ENCODE results near the gene THAP11.

- no peak for TF ChIP-seq EP300 (IDR thresholded peaks at IDR 0.05)
- no peak for TF ChIP-seq CTCF (IDR thresholded peaks at IDR 0.05)
- no peak for TF ChIP-seq POLR2A (IDR thresholded peaks at IDR 0.05)
- TF ChIP-seq POLR2AphosphoS5 (IDR thresholded peaks at IDR 0.05), result no peak
Observed at GRCh38 chr16:67847064-67847861, 5.1 kb downstream of the THAP11 start, which contains the start of gene CENPT.

Data from stomach (tissue), 4 donors.